CD14-positive monocyte (primary cell): ENCODE results near the gene EIF4H. TPM values are rescaled to one million over a fixed set of nuclear protein-coding genes. Genes with fewer than 3 reads are reported as not detected.

ENCODE experiments used
- DNase-seq, 3 donors: peaks; one replicate each; pipeline ENCODE4 v3.0.0-alpha.2; 2011 to 2022
- H2AFZ ChIP-seq: 2 replicates; pipeline ENCODE4 v1.6.0; 2012; ENCODE audit warnings: mild to moderate bottlenecking, low read depth, low read length, inconsistent platforms; ENCODE audit not compliant: insufficient read depth, poor library complexity, severe bottlenecking
- H3K27ac ChIP-seq, 2 donors: 1 replicate in 1 of 2; 2 replicates in 1 of 2; pipeline ENCODE4 v1.5.1; 2012 to 2013; ENCODE audit warnings: low read length in 2 of 2, control low read depth in 1 of 2, inconsistent platforms in 1 of 2, low read depth in 1 of 2, mild to moderate bottlenecking in 1 of 2
- H3K27me3 ChIP-seq, 2 donors: one replicate each; pipeline versions ENCODE4 v1.6.0 to v1.6.1; 2011 to 2013; ENCODE audit warnings: low read length in 2 of 2; ENCODE audit not compliant: control insufficient read depth in 2 of 2, insufficient read depth in 2 of 2
- H3K36me3 ChIP-seq, 2 donors: replicated peaks in 1 of 2; 1 replicate in 1 of 2; 2 replicates in 1 of 2; pipeline versions ENCODE4 v1.5.1 to v1.6.1; 2012 to 2013; ENCODE audit warnings: low read length in 2 of 2, control low read depth in 1 of 2, inconsistent platforms in 1 of 2, mild to moderate bottlenecking in 1 of 2; ENCODE audit not compliant: insufficient read depth in 2 of 2, control insufficient read depth in 1 of 2
- H3K4me1 ChIP-seq, 2 donors: 1 replicate in 1 of 2; 2 replicates in 1 of 2; pipeline versions ENCODE4 v1.5.1 to v1.6.1; 2012 to 2013; ENCODE audit warnings: low read length in 2 of 2, control low read depth in 1 of 2, inconsistent platforms in 1 of 2, mild to moderate bottlenecking in 1 of 2, moderate library complexity in 1 of 2; ENCODE audit not compliant: insufficient read depth in 2 of 2, control insufficient read depth in 1 of 2
- H3K4me2 ChIP-seq: replicated peaks from 2 replicates; pipeline ENCODE3; 2012; ENCODE audit warnings: low read length, moderate library complexity, mild to moderate bottlenecking; ENCODE audit not compliant: poor library complexity, severe bottlenecking; ENCODE audit errors: extremely low read depth
- H3K4me3 ChIP-seq, 3 experiments: fragments of 200-600 bp in 1 of 3; sonication (generic) in 1 of 3; replicated peaks in 1 of 3; 1 replicate in 2 of 3; 2 replicates in 1 of 3; pipeline ENCODE4 v1.5.1; 2011 to 2013; ENCODE audit warnings: low read length in 3 of 3, mild to moderate bottlenecking in 3 of 3, control low read depth in 2 of 3, low read depth in 2 of 3, inconsistent platforms in 1 of 3, moderate library complexity in 1 of 3
- H3K79me2 ChIP-seq: 2 replicates; pipeline ENCODE4 v1.6.0; 2012; ENCODE audit warnings: mild to moderate bottlenecking, control low read depth, inconsistent platforms, low read length, moderate library complexity; ENCODE audit not compliant: insufficient read depth
- H3K9ac ChIP-seq: 2 replicates; pipeline ENCODE4 v1.6.0; 2017; ENCODE audit warnings: low read length, mild to moderate bottlenecking; ENCODE audit not compliant: insufficient read depth, poor library complexity, severe bottlenecking
- H3K9me3 ChIP-seq, 2 donors: replicated peaks in 1 of 2; 1 replicate in 1 of 2; 2 replicates in 1 of 2; pipeline versions ENCODE4 v1.5.1 to v1.6.1; 2012 to 2013; ENCODE audit warnings: low read length in 2 of 2, control low read depth in 1 of 2; ENCODE audit not compliant: control insufficient read depth in 1 of 2, insufficient read depth in 1 of 2
- H4K20me1 ChIP-seq: 2 replicates; pipeline ENCODE4 v1.6.0; 2012; ENCODE audit warnings: mild to moderate bottlenecking, low read length, control low read depth, moderate library complexity; ENCODE audit not compliant: insufficient read depth
- H3K27ac Mint-ChIP-seq, 7 donors: one replicate each; pipeline ENCODE4 v1.8.0; 2020; ENCODE audit warnings: mild to moderate bottlenecking in 7 of 7, mixed read lengths in 7 of 7, moderate library complexity in 6 of 7, inconsistent platforms in 2 of 7
- H3K27me3 Mint-ChIP-seq, 3 donors: one replicate each; pipeline ENCODE4 v1.8.0; 2021 to 2022; ENCODE audit warnings: low read depth in 3 of 3, mild to moderate bottlenecking in 3 of 3, mixed read lengths in 3 of 3, moderate library complexity in 3 of 3, inconsistent platforms in 1 of 3
- H3K36me3 Mint-ChIP-seq, 2 donors: one replicate each; pipeline ENCODE4 v1.8.0; 2020; ENCODE audit warnings: mixed read lengths in 2 of 2, inconsistent platforms in 1 of 2, mild to moderate bottlenecking in 1 of 2
- H3K4me1 Mint-ChIP-seq: one replicate; pipeline ENCODE4 v1.8.0; 2020; ENCODE audit warnings: mild to moderate bottlenecking, mixed read lengths
- H3K4me3 Mint-ChIP-seq, 2 donors: one replicate each; pipeline ENCODE4 v1.8.0; 2020; ENCODE audit warnings: mild to moderate bottlenecking in 2 of 2, mixed read lengths in 2 of 2, moderate library complexity in 1 of 2
- H3K9me3 Mint-ChIP-seq, 7 donors: one replicate each; pipeline ENCODE4 v1.8.0; 2020 to 2022; ENCODE audit warnings: mixed read lengths in 7 of 7, mild to moderate bottlenecking in 6 of 7, moderate library complexity in 6 of 7, inconsistent platforms in 2 of 7
- CTCF ChIP-seq: fragments of 200-600 bp; IDR thresholded peaks from one replicate; pipeline ENCODE4 v1.8.0; 2022; ENCODE audit warnings: antibody characterized with exemption, mild to moderate bottlenecking
- WGBS: methylation state at CpG from one replicate; pipeline ENCODE4 v1.1.5; 2013; ENCODE audit warnings: missing lambda C conversion rate; ENCODE audit not compliant: insufficient coverage; 5-methylcytosine and 5-hydroxymethylcytosine counted together
- intact Hi-C, 2 donors: fragments of 100-400 bp; cut with micrococcal nuclease; formaldehyde crosslinking; loops; one replicate each; pipeline versions ENCODE4 v1.15.0 to v1.15.1; 2023
- polyA plus RNA-seq, 3 donors: library from polyadenylated mRNA; depleted of rRNA in 1 of 3; unstranded in 2 of 3; stranded (reverse) in 1 of 3; fragments of 300-500 nt in 2 of 3; fragments of >200 nt in 1 of 3; fragmentation: Illumina TruSeq in 2 of 3; gene quantifications; 1 replicate in 2 of 3; 2 replicates in 1 of 3; pipeline ENCODE4 v1.2.3, GENCODE V29; 2012 to 2021

EIF4H gene
- polyA plus RNA-seq, 3 donors = 162 to 234 (median 206) TPM

- Mint-ChIP-seq H3K4me1 (no peaks in the 10 kb centered on the region), H3K9me3 (peaks cover 5 to 18% (median 11%) of the 10 kb centered on the region in 7 donors), H3K36me3 (no peaks in the 10 kb centered on the region), H3K27me3 (peaks cover 3 to 9% (median 4%) of the 10 kb centered on the region in 3 donors), H3K4me3 (no peak overlapping the region), H3K27ac (no peak overlapping the region)
- no peak for TF ChIP-seq CTCF
- peaks cover 0 to 10% of the 10 kb centered on the region in 2 donors for H3K9me3 ChIP-seq
- no peaks in the 10 kb centered on the region for H3K27me3 ChIP-seq
- no peak overlapping the region for H3K27ac ChIP-seq
- intact Hi-C loops = no loop called here
- no peak overlapping the region for H2AFZ ChIP-seq
- no peaks in the 10 kb centered on the region for H3K4me1 ChIP-seq
- H3K36me3 ChIP-seq = no peaks in the 10 kb centered on the region
- no peaks in the 10 kb centered on the region for H3K79me2 ChIP-seq
- WGBS = 53% methylated on average over 2 of the region's 6 CpGs
- no peak for DNase-seq
- no peaks in the 10 kb centered on the region for H4K20me1 ChIP-seq
- H3K4me2 ChIP-seq = no peak overlapping the region
- no peak overlapping the region for H3K4me3 ChIP-seq
- H3K9ac ChIP-seq = no peak overlapping the region
These were observed 30.8 kb upstream of the EIF4H start for GRCh38 chr7:74143383-74143782.

- Mint-ChIP-seq H3K27ac (no peak overlapping the region), H3K4me3 (no peak overlapping the region), H3K27me3 (peaks cover 1 to 7% (median 4%) of the 10 kb centered on the region in 3 donors), H3K4me1 (no peaks in the 10 kb centered on the region), H3K36me3 (no peaks in the 10 kb centered on the region), H3K9me3 (peaks cover 5 to 18% (median 11%) of the 10 kb centered on the region in 7 donors)
- intact Hi-C loops = no loop called here
- Histone ChIP-seq H3K27ac (no peak overlapping the region), H3K36me3 (no peaks in the 10 kb centered on the region), H3K4me1 (no peaks in the 10 kb centered on the region), H3K27me3 (no peaks in the 10 kb centered on the region), H4K20me1 (no peaks in the 10 kb centered on the region), H3K4me3 (no peak overlapping the region), H3K9me3 (peaks cover 0 to 10% of the 10 kb centered on the region in 2 donors), H3K4me2 (no peak overlapping the region), H3K9ac (no peak overlapping the region), H2AFZ (no peak overlapping the region), H3K79me2 (no peaks in the 10 kb centered on the region)
- no peak for DNase-seq
- no peak for TF ChIP-seq CTCF
- no CpG with 5 or more reads among the region's 1 CpG for WGBS
These were observed 25.7 kb upstream of the EIF4H start for GRCh38 chr7:74148491-74148890.
